Thyroid gland (tissue), 4 donors: ENCODE measurements around the gene DENND4A. TPM values are rescaled to one million over a fixed set of nuclear protein-coding genes. Genes with fewer than 3 reads are reported as not detected.
"Not testable (repeated sequence)": the region's sequence is repeated elsewhere in the genome, so short reads cannot be mapped to it uniquely, and the experiment has no call there.

Source experiments
- DNase-seq, 2 donors: peaks; one replicate each; pipeline ENCODE4 v3.0.0-alpha.2; 2019
- H3K27ac ChIP-seq, 3 donors: fragments of 200-600 bp; sonication (generic); 1 replicate in 2 of 3; 2 replicates in 1 of 3; pipeline ENCODE4 v1.5.1; 2016 to 2019; ENCODE audit warnings: mild to moderate bottlenecking in 1 of 3, moderate library complexity in 1 of 3
- H3K27me3 ChIP-seq: fragments of 200-600 bp; sonication (generic); one replicate; pipeline ENCODE4 v1.5.1; 2019
- H3K36me3 ChIP-seq, 2 donors: fragments of 200-600 bp; sonication (generic); one replicate each; pipeline ENCODE4 v1.5.1; 2016 to 2019
- H3K4me1 ChIP-seq, 2 donors: fragments of 200-600 bp; sonication (generic); one replicate each; pipeline ENCODE4 v1.5.1; 2017 to 2019
- H3K4me3 ChIP-seq, 3 donors: fragments of 200-600 bp; sonication (generic); replicated peaks in 1 of 3; 1 replicate in 2 of 3; 2 replicates in 1 of 3; pipeline ENCODE4 v1.5.1; 2016; ENCODE audit warnings: mild to moderate bottlenecking in 1 of 3
- H3K9me3 ChIP-seq: fragments of 200-600 bp; sonication (generic); one replicate; pipeline ENCODE4 v1.5.1; 2017
- CTCF ChIP-seq, 6 experiments: fragments of 200-600 bp in 3 of 6; fragments of 450-650 bp in 3 of 6; sonication (generic) in 3 of 6; IDR thresholded peaks; one replicate each; pipeline ENCODE4 v1.5.1; 2016 to 2019; ENCODE audit warnings: antibody characterized with exemption in 6 of 6, mild to moderate bottlenecking in 2 of 6, inconsistent platforms in 1 of 6, moderate library complexity in 1 of 6
- POLR2A ChIP-seq, 2 donors: fragments of 450-650 bp; IDR thresholded peaks; one replicate each; pipeline ENCODE4 v1.6.1; 2017; ENCODE audit warnings: antibody characterized with exemption in 2 of 2, mild to moderate bottlenecking in 2 of 2, moderate library complexity in 1 of 2
- WGBS, 2 donors: methylation state at CpG; one replicate each; pipeline ENCODE4 v1.1.5; 2017; 5-methylcytosine and 5-hydroxymethylcytosine counted together
- intact Hi-C: fragments of 100-400 bp; cut with DNase I; formaldehyde crosslinking; loops from one replicate; pipeline ENCODE4 v1.15.1; 2023
- total RNA-seq, 4 donors: library from RNA; depleted of rRNA; stranded (reverse); fragments of >200 nt; gene quantifications; one replicate each; pipeline ENCODE4 v1.2.3, GENCODE V29; 2016

Gene DENND4A
- total RNA-seq, 4 donors from 2014 or later: 37.5 to 79.9 (median 45.7) TPM

GRCh38 chr15:65618560-65619109 lies 173.5 kb downstream of the DENND4A start:
- intact Hi-C loops: no loop called here
- no peak for TF ChIP-seq POLR2A (IDR thresholded peaks at IDR 0.05)
- TF ChIP-seq CTCF (IDR thresholded peaks at IDR 0.05): no peak
- no peak overlapping the region for H3K27ac ChIP-seq
- H3K27me3 ChIP-seq: no peaks in the 10 kb centered on the region
- H3K4me1 ChIP-seq: no peaks in the 10 kb centered on the region
- WGBS, 2 donors: 59% methylated on average over 5 of the region's 5 CpGs
- DNase-seq: no peak
- H3K4me3 ChIP-seq: no peak overlapping the region
- no peaks in the 10 kb centered on the region for H3K9me3 ChIP-seq
- no peaks in the 10 kb centered on the region for H3K36me3 ChIP-seq

GRCh38 chr15:65615887-65616286 lies 176.2 kb downstream of the DENND4A start:
- intact Hi-C loops, H3K4me3 ChIP-seq, H3K36me3 ChIP-seq, H3K27me3 ChIP-seq, H3K9me3 ChIP-seq, H3K4me1 ChIP-seq, H3K27ac ChIP-seq, DNase-seq: not testable (repeated sequence)
- WGBS, 2 donors: 87 to 90% methylated on average over 1 of the region's 1 CpG

- H3K36me3 ChIP-seq: no peaks in the 10 kb centered on the region
- intact Hi-C loops: no loop called here
- DNase-seq: no peak
- H3K9me3 ChIP-seq: no peaks in the 10 kb centered on the region
- H3K27ac ChIP-seq: no peak overlapping the region
- no peak overlapping the region for H3K4me3 ChIP-seq
- TF ChIP-seq CTCF (IDR thresholded peaks at IDR 0.05) (no peak), POLR2A (IDR thresholded peaks at IDR 0.05) (no peak)
- WGBS, 2 donors: 86% methylated on average over 6 of the region's 6 CpGs
- no peaks in the 10 kb centered on the region for H3K27me3 ChIP-seq
- H3K4me1 ChIP-seq: peaks cover 15 to 18% of the 10 kb centered on the region in 2 donors
These were observed 178.9 kb downstream of the DENND4A start for GRCh38 chr15:65612949-65613744.

GRCh38 chr15:65612616-65612946 lies 179.5 kb downstream of the DENND4A start:
- intact Hi-C loops: no loop called here
- Histone ChIP-seq H3K27ac (no peak overlapping the region), H3K36me3 (no peaks in the 10 kb centered on the region), H3K27me3 (no peaks in the 10 kb centered on the region), H3K4me1 (peaks cover 15 to 18% of the 10 kb centered on the region in 2 donors), H3K9me3 (no peaks in the 10 kb centered on the region), H3K4me3 (no peak overlapping the region)
- no peak for TF ChIP-seq CTCF (IDR thresholded peaks at IDR 0.05)
- no peak for TF ChIP-seq POLR2A (IDR thresholded peaks at IDR 0.05)
- no peak for DNase-seq
- WGBS, 2 donors: 63 to 69% methylated on average over 2 of the region's 2 CpGs

- DNase-seq: no peak
- 78 to 80% methylated on average over 5 of the region's 5 CpGs for WGBS, 2 donors
- peak overlapping the region; percentile 91 to 95 (median 94) for H3K27ac ChIP-seq
- H3K4me3 ChIP-seq: peak overlapping the region in 1 of 3 donors; percentile 66
- H3K4me1 ChIP-seq: peaks cover 15 to 18% of the 10 kb centered on the region in 2 donors
- intact Hi-C loops: no loop called here
- H3K27me3 ChIP-seq: no peaks in the 10 kb centered on the region
- TF ChIP-seq CTCF (IDR thresholded peaks at IDR 0.05) (no peak), POLR2A (IDR thresholded peaks at IDR 0.05) (no peak)
- H3K36me3 ChIP-seq: no peaks in the 10 kb centered on the region
- H3K9me3 ChIP-seq: no peaks in the 10 kb centered on the region
These were observed 180.0 kb downstream of the DENND4A start for GRCh38 chr15:65611888-65612615.
